SH-SY5Y (cell line): Measurements from ENCODE around the gene ADAM22.

ENCODE experiments used
- GATA2 ChIP-seq: IDR thresholded peaks from 2 replicates; pipeline ENCODE4 v1.6.1; 2011; ENCODE audit warnings: mild to moderate bottlenecking, low read depth, low read length
- GATA3 ChIP-seq: IDR thresholded peaks from 2 replicates; pipeline ENCODE4 v1.6.1; 2011; ENCODE audit warnings: low read depth, mild to moderate bottlenecking, low read length, moderate library complexity

- TF ChIP-seq GATA2 (no peak), GATA3 (no peak)
Observed at GRCh38 chr7:88212918-88213317, 278.9 kb downstream of the ADAM22 start.
